NCI-H1436 treated with DMSO at 0.1 percent for 48 hours (cell line): Measurements from ENCODE around the gene RAD50.

Experiments
- DNase-seq: peaks from one replicate; lab custom pipeline; 2025; lab: John Stamatoyannopoulos, UW

RAD50 gene

DNA sequence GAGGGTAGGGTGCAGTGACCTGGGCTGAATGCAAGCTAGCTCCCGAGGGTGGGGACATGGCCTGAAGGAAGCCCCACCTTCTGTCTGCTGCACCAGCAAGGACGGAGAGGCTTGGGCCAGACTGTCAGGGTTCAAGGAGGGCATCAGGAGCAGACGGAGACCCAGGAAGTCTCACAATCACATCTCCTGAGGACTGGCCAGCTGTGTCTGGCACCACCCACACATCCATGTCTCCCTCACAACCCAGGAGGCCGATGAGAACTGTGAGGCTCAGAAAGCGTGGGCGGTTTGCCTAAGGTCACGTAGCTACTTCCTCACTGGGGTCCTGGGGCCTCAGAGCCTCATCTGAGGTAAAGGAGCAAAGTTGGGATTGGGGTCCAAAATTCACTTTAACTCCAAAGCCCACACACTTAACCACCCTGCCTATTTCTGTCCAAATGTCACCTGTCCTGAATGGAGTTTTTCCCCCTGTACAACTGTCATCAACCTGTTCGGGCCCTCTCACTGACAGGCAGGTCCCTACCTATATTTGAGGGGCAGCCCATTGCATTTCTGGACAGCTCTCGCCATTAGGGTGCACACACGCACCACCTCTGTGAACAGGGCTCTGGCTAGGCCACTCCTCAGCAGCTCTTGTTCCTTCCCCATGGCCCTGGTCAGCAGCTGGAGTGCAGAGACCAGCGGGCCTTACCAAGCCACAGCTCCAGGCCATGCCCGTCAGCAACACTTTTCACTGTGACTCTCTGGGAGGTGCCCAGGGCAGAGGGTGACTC is 104.6 kb downstream of the RAD50 start:
- DNase-seq = no peak

DNA sequence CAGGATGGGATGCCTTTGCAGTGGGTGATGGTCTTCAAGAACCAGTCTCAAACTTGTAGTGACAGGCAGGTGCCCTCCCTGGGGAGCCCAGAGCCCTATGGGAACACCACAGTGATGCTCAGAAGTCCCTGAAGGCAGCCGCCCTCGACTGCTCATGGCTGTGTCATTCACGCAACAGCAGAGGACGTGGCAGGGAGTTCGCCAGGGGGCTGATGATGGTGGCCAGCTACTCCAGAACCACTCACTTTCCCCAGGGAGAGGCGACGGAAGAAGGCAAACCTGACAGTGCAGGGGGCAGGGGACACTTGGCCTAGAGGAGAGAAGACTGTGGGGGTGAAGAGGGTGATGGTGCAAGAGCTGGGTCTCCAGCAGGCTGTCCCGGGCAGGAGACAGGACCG is 105.2 kb downstream of the RAD50 start:
- DNase-seq = no peak

- DNase-seq = no peak
Measured at GRCh38 chr5:132662925-132663770, 106.4 kb downstream of the RAD50 start.

GRCh38 chr5:132663771-132664695 is 107.3 kb downstream of the RAD50 start:
- no peak for DNase-seq

DNA sequence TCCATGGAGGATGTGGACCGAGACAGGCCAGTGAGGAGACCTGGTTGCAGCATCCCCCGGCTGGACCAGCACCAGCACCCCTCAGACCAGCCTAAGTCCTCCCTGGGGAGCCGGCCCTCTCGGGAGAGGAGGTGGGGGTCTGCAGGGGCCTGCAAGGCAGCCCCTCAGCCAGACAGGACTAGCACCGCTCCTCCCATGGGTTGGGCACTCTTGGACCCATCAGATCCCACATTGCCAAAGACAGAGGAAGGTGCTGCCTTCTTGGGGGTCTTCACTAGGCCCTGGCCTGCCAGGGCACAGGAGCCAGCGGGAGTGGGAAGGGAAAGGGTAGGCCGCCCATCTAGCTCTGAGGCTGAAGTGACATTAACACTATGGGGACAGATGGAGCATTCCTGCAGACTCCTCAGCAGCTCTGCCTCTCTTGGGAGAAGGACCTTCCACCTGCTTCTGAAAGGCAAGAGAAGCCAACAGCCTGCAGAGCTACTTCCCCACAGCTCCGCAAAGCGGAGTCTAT is 108.0 kb downstream of the RAD50 start:
- no peak for DNase-seq

- no peak for DNase-seq
Measured at GRCh38 chr5:132665574-132666080, 108.8 kb downstream of the RAD50 start.

DNA sequence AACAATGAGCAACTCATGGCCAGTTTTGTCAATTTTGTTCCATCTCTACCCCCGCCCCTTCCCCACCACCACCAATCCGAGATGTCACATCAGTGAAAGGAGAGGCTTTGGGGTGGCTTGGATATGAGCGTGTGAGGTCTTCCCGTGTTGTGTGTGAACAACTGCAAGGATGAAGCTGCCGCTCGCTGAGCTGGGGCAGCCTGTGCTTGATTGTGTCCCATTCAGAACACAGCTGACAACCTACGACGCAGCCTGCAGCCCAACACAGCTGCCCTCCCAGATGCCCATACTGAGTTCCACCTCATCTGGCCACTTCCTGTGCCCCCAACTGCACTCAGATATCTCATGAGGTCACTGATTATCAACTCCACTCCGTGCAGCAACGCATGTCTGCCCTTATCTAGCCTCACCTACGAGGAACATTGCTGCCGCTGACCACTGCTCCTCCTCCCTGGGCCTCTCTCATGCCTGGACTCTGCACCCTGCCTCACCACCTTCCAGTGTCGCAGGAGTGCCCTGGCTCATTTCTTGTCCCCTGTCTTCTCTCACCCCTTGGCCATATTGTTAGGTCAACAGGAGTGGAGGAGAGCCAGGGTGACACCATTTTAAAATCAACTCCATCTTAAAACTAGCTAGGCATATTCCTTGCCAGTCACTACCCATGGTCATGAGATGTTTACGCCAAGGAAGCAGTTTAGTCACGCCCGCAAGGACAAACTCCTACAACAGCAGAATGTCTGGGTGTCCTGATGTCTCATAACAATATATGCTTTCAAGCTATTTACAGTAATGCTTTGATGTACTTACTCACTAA is 109.7 kb downstream of the RAD50 start:
- DNase-seq = no peak

DNA sequence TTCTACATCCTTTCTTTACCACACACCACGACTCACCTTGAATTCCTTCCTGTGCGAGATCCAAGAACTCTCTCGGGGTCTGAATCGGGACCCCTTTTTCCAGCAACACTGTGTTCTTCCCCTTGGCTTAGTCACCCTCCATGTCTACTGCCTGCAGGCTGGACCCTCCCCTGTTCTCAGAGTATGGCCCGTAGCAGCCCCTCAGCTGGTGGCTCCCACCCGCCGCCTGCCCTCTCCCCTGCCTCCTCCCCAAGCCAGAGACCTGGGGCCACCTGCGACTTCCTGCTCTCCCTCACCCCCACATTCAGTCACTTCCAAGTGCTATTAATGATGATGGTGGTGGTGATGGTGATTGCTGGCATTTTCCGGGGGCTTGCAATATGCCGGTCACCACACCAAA is 110.5 kb downstream of the RAD50 start:
- DNase-seq = no peak

DNA sequence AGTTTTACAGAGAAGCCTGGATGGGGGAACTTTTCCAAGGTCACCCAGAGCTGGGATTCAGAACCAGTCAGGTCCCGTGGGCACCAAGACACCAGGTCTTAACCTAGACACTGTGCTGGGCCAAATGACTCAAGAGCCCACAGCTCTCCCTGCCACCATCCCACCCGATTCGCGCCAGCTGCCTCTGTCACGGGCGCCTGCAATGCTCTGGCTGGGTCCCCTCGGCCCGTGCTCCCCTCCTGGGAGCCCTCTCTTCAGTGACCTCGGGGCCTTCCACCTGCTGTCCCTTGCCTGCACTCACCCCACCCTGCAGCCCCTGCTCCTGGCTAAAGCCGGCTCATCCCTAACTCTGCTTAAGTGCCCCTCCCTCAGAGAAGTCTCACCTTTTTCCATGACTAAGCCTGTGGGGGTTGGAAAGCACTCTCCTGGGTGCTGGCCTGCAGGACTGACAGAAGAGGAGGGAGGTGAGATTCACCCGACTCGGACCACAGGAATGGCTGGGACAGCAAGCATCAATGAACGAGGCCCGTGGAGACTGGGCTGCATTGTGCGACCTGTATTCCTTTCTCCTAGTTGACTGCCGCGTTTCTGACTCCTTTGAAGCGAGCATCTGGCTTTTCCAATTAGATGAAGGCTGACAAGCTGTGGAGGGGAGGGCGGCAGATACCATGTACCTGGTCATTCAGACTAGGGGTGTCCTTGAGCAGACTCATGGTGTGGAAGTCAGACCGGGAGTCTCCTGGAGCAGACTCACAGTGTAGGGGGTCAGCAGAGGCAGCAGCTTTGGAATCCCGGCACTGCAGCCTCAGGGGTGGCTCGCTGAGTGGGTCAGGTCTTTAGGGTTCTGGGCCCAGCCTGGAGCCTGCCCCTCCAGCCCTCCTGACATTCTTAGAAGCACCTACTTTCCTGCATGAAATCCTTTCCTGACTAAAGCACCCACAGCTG is 111.3 kb downstream of the RAD50 start:
- no peak for DNase-seq

- no peak for DNase-seq
Measured at GRCh38 chr5:132668706-132669454, 112.1 kb downstream of the RAD50 start.

DNA sequence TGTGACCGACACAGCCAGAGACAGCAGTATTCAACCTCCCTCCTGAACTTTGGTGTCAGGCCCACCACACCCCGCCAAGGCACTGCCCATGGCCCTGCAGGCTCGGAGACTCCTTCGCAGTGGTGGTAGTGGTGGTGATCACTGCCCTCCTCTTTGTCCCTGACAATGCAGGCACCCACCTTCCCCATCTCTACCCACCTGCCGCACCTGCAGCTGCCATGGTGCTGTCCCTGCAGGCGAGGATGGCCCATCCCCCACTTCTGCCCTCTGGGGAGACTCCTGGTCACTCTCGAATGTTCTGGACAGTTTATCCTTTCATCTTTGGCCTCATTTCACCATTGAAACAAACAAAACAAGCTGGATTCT is 112.7 kb downstream of the RAD50 start:
- DNase-seq = no peak

DNA sequence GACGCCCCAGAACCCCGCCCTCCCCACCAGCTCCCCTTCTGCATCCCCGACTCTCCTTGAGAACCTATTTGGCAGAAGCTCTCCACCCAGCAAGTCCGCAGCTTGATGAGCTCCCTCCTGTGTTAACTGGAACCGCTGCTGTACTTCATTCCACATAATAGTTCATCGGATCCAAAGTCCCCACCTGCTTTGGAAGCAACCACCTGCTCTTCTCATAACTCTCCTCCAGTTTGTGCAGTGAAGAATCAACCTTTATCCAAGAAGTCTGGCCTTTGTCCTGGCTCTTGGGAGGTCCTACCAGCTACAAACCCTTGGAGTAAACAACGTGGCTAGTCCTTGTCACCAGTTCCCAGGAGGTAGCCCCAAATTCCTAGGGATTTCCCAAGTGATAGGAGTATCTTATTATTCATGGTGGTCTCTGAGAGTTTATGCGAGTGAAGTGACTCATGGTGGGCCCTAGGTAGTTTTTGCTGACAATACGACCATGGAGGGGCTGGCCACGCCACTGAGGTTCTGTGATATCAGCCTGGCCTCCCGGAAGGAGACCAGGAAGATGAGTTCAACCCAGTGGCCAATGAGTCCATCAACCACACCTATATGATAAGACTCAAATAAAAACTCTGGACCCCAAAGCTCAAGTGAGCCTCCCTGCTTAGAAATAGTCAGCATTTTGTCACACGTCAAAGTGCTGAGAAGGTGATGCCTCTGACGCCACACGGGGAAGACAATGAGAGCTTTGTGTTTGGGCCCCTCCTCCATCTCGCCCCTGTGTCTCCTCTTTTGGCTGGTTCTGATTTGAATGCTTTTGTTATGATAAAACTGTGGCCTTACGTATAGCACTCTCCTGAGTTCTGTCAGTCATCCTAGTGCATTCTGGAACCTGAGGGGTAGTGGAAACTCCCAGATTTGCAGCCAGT is 113.4 kb downstream of the RAD50 start:
- DNase-seq = no peak

DNA sequence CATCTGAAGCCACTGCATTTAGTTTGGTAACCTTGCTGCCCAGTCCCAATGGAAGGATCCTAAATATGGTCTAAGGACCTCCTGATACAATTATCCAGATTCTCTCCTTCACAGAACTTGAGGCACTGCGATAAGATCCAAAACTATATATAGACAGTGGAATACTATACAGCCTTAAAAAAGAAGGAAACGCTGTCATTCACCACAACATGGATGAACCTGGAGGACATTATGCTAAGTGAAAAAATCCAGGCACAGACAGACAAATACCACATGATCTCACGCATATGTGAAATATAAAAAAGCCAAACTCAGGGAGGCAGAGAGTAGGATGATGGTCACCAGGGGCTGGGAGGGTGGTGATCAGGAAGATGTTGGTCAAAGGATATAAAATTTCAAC is 114.2 kb downstream of the RAD50 start:
- DNase-seq = no peak

GRCh38 chr5:132673488-132673887 is 116.7 kb downstream of the RAD50 start:
- DNase-seq = no peak

DNA sequence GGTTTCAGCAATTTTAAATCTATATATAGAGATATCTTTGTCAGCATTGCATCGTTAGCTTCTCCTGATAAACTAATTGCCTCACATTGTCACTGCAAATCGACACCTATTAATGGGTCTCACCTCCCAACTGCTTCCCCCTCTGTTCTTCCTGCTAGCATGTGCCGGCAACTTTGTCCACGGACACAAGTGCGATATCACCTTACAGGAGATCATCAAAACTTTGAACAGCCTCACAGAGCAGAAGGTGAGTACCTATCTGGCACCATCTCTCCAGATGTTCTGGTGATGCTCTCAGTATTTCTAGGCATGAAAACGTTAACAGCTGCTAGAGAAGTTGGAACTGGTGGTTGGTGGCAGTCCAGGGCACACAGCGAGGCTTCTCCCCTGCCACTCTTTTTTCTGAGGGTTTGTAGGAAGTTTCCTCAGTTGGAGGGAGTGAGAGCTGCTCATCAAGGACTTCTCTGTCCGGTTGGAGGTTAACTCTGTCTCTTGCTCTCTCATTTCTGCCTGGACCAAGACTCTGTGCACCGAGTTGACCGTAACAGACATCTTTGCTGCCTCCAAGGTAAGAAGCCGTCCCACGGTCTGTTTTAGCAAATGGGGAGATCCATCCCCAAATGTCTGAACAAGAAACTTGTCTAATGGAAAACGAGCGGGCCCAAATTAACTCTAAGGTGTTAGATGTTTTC is 117.3 kb downstream of the RAD50 start, which contains the start of gene IL4:
Gene IL4, plus strand, starts transcription at position 51 of the 692 bp plus-strand sequence. Its CDS starts 62 bp downstream, at position 113.
- no peak for DNase-seq

DNA sequence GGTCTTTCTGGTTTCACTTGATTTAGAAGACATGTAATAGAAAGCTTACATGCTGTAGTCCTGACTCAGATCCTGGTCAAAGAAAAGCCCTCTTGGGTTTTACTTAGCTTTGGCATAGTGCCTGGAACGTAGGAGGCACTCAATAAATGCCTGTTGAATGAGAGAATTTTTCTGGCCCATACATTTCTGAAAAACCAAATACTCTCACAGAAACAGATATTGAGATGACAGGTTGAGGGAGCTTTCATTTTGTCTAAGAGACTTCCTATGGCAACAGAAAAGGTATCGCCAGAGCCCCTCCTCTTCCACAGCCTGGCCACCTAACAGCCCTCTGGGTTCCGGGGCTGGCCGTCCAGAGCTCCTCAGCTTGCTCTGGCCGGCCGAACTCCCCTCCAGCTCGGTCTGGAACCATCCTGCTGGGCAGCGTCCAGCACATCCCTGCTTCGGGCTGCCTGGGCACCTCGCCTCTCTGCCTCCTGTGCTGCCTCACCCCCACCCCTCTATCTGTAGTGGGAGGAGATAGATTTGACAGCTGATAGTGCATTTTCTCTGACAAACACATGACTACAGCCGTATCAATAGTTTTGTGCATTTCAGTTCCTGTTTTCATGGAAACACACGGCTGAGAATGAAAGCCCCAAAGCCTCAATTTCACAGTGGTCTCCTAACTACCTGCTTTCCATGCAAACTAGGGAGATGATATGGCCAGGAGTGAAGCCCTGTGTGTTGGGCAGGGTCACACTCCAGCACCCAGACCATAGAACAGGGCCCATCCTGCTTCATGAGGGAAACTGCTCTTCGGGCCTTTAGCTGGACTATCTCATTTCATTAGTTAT is 118.1 kb downstream of the RAD50 start:
- no peak for DNase-seq
